ENCODE results near the gene SEMA4D.

SEMA4D gene

DNA sequence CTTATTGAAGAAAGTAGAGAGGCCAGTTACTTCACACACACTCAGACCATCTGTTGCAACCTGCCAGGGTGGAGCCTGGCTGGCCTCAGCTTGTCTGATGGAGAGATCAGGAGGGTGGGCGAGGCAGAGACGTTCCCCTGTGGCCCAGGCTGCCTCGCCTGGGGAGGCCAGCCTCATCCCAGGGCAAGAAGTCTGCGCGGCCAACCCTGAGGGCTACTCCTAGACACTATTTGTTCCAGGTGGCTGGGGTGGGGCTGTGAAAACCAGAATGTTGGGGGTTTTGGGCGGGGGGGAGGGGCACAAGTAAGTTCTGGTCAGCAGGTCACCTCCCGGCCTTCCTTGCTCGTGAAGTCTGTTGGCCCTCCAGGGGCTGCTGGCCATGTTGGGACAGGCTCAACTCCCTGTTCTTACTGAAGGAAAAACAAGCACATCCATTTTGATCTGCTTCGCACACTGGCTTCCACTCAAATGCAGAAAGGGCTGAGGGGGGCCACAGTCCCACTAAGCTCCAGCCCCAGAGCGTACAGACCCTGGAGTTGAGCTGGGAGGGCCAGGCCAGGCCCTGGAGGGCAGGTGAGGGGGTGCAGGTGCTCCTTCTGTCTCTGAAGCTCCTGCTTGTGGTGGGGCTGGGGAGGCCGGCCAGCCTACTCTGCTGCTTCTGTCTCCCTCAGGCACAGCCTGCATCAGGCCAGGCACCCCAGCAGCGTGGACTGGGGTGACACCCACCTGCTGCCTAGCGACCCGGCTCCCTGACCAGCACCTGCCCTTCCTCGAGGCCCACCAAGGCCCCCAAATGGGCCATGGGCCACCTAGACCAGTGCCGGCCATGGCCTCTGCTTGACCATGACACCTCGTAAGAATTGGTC lies 133.0 kb downstream of the SEMA4D start:
- no peak for DNase-seq

DNA sequence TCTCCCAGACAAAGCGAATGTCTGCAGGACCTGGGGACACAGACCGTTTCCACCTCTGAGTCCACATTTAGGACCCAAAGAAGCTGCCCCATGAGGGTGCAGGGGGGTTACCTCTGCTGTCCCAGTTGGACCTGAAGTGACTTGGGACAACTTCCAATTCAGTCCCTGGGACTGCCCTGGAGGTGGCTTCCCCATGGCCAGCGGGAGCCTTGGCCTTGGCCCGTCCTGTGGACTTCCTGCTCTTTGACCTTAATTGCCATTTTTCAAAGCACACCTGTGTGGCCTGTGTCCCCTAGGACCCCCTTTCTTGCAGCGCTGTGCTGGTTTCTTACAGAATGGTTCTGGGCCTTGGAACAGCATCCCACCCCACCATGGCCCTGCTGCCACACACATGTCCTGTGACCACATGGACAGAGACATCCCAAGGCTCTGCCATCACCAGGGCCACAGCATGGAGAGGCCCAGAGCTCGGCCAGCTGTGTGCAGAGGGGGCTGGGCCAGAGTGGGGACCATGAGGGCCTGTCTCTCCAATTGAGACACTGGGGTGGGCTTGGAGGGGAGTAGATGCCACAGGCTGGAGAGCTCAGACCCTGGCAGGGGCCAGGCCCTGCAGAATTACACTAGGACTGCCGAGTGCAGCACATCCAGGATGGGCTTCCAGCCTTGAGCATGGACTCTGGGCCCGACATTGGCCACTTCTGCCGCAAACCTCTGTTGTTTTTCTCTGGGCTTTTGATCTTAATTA lies 133.8 kb downstream of the SEMA4D start:
- DNase-seq: no peak

DNA sequence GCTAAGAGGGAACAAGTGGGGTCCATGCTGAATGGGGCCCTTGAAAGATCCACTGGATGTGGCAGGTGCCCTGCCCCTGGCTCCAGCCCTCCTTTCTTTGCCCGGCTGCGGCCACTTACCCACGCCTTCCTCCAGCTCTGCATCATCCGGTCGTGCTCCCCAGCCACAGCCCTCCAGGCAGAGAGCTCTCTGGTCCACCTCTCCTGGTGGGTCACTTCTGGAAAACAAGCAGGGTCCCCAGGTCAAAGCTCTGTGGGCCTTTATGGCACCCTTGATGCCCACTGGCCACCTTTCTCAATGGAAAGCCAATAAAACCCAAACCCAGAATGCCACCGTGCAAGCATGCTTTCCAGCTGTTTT lies 134.6 kb downstream of the SEMA4D start:
- DNase-seq: no peak

DNA sequence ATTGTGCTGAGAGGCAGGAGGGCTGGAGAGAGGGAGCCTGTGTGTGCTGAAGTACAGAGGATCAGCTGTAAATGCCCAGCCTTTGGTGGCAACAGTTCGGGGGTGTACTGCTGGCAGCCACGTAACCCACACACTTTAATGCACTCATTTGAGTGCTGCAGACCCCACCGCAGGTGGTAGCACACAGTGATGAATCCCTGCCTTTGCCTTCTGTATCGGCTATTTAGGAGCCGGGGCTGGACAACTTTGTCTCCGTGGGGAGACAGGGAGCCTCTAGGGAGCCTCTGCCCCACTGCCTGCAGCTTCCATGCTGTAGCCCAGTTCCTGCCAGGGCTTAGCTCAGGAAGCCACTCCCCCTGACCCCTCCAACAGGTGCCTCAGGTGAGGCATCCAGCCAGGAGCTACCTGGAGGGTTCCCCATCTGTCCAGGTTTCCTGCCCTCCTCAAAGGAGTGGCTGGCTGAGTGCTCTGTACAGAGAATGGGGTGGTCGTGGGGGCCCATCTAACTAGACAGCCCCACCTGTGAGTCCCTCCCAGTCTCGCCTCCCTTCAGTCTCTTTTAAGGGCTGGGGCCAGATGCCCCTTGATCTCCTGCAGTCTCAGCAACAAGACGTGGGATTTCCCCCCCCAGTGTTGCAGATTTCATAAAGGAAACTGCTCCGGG lies 135.1 kb downstream of the SEMA4D start:
- no peak for DNase-seq

DNA sequence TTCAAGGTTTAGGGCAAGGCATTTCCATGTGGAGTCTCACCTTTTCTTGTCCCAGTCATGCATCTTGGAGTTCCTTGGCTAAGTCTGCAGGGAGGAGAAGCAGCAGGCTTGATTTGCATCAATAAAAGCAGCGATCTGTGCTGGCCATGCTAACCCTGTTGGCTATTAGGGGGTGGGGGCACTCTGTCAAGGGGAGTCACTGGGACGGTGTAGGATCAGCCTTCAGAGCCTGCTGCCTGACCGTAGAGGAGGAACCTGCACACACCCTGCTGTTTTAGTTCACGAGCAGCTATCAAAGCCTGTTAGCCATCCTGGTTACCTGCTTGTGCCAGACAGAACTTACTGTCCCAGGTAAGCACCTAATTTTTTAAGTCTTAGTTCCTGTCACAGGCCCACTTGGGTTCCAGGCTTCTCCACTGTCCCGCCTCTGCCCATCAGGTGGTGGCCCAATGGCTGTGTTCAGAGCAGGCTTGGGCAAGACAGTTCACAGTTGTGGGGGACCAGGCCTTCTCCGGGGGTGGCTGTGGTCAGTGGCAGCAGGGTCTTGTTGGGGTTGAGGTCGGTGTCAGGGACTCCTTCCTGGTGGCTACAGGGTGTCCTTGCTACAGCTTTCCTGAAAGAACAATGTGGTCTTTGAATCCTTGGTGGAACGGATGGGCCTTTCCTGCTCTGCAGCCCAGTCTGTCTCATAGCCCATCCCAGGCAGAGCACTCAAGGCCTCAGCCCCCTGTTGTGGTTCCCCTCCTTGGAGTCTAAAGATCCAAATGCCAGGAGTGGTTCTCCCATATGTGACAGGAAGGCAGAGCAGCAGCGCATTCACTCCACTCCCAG lies 135.9 kb downstream of the SEMA4D start:
- no peak for DNase-seq

DNA sequence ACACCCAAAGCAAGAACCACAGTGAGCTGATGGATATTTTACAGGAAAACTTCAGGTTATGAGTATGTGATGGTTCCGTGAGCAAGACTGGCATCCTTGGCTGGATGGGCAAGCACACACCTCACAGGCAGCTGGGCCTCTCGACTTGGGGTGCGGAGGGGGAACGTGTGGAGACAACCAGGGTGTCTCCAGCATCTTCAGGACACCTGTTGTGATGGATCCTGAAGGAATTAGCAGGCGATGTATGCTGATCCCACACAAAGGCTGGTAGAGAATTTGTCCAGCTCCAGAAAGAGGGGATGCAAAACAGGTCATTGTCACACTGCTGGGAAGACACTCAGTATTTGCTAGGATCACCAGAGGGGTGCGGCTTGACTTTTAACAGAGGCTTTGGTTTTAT lies 136.9 kb downstream of the SEMA4D start:
- DNase-seq: no peak

DNA sequence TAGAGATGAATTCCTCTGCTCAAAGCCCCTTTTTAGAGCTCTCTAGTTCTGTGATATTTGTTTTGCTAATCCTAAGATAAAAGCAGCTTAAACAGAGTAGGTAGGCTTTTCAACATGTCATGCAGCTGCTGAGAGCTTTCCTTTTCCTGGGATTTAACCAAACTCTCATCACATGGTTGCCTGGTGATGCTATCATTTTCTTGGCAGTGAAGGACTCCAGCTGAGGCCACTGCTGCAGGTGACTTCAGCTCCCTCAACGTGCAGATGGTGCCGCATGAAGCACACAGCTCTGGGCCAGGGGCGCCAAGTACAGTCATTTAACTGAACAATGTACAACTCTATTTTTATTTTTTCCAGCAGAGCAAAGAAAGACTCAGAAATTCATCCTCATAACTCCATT lies 137.4 kb downstream of the SEMA4D start:
- DNase-seq: no peak

DNA sequence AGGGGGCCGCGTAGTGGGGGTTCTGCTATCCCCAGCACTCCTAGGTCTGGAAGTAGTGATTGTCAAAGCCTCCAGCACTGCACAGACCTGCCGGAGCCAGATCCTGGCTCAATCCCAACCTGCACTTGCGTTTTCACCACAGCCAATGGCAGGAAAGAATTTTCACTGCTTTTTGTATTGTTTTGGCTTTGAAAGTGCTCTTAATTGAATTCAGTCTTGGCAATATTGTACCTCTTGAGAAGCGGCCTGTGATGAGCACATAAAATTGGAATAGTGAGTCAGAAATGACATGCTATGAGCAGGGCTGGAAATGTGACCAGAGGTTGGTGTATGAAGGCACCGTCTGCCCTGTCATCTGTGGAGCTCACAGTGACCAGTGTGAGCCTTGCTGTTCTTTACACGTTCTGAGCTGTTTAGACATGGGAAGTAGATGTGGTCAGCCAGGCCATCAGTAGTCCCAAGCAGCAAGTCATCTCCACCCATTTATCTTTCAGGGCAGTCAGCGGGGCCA lies 138.1 kb downstream of the SEMA4D start:
- no peak for DNase-seq

DNA sequence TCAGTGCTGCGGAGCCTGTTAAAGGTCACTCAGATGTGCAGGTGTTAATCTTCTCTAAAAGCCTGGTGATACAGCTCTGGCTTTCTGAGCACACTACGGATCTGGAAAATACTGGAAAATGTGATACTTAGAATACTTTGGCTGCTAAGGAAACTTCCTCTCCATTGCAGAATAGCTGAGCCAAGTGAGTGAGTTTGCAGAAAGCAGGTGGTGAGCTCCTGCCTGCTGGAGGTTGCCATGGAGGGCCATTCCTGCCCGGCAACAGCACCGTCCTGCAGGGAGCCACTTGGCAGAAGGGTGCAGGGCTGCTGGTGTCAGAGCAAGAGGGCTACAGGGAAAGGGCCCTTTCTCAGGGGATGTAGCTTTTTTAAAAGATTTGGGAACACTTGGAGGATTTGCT lies 138.9 kb downstream of the SEMA4D start:
- DNase-seq: no peak

DNA sequence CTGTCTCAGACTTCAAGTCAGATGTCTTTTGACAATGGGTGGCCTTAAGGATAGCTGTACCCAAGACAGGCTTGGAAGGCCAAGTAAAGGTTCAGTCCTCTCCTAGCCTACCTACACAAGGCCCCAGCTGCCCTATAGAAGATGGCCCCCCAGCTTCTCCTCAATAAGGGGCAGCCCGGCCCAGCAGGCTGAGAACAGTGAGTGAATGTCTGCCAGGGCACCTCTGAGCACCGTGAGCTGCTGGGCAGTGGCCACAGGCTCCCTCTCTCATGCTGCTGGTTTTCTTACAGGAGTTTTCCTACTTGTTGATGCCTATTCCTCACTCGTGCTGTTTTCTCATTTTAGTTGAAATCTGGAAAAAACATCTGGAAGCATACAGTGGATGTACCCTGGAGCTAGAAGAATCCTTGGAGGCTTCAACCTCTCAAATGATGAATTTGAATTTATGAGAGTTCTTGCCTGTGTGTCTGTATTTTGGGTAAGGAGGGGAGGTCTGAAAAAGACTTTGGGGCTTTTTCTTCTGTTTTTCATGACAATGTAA lies 139.5 kb downstream of the SEMA4D start:
- no peak for DNase-seq

DNA sequence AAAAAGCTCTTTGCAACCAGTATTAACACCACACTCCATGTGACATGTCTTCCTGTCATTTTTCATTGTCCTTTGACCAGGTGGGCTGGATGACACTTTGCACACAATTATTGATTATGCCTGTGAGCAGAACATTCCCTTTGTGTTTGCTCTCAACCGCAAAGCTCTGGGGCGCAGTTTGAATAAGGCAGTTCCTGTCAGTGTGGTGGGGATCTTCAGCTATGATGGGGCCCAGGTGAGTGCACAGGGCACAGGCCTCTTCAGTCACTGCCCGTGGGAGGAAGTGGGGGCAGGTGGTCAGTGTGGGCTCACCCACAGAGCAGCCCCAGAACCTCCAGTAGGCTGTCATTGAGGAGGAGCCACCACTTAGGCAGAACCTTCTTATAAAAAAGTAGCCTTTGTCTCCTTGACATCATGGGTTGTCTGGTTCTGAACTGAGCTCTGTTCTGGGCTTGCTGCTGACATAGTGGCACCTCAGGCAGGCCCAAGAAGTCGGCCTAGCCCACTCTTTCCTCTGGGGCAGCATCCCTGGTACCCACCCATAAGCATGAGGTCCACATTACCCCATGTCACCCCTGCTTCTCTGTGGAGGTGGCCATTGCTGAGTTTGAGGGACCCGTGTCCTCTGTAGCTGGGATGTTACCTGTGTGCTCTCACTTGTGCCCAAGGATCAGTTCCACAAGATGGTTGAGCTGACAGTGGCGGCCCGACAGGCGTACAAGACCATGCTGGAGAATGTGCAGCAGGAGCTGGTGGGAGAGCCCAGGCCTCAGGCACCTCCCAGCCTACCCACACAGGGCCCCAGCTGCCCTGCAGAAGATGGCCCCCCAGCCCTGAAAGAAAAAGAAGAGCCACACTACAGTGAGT lies 140.3 kb downstream of the SEMA4D start:
- DNase-seq: no peak

DNA sequence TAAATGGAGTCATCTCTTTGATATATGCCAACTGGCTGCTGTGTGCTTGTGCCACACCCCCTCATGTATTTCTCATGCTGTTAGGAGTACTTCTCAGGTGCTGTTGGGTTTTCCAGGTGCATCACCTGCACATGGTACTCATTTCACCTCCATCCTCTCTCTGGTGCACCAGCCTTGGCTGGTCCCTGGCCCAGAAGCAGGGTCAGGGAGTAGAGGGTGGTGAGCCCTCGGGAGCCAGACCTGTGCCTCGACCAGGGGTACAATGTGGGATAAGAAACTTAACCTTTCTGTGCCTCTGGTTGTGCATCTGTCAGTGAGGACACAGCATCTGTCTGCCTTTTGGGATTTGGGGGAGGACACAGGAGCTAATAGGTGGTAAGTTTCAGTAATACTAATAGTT lies 141.1 kb downstream of the SEMA4D start:
- no peak for DNase-seq

DNA sequence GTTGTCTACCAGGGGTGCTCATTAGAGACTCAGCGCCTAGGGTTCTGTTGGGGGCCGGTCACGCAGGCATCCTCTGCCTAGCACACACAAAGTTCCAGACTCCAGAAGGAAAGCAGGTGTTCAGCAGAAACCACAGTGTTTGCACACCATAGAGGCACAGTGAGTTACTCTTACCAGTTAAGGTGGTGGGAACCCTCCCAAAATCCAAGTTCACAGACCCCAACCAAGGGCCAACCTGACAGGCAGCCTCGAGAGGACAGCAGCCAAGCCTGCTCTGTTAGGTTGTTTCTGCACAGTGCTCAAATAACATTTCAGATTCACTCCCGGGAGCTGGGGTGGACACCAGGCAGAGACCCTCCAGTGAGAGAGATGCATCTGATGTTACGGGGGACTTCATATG lies 143.4 kb downstream of the SEMA4D start:
- DNase-seq: no peak

DNA sequence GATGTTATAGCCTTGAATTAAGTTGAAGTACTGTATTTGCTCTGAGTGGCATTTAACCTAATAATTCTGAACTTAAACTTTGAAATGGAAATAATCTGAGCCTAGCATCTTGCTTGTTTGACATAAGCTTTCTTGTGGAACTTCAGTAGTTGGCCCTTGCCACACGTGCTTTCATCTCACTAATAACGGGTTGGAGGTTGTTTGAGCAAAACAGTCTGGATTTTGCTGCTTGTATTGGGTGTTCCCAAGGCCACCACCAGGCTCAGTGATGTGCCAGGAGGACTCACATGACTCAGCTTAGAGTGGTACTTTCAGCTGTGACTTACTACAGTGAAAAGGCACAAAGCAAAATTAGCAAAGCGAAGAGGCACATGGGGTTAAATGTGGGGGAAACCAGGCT lies 143.9 kb downstream of the SEMA4D start:
- DNase-seq: no peak

DNA sequence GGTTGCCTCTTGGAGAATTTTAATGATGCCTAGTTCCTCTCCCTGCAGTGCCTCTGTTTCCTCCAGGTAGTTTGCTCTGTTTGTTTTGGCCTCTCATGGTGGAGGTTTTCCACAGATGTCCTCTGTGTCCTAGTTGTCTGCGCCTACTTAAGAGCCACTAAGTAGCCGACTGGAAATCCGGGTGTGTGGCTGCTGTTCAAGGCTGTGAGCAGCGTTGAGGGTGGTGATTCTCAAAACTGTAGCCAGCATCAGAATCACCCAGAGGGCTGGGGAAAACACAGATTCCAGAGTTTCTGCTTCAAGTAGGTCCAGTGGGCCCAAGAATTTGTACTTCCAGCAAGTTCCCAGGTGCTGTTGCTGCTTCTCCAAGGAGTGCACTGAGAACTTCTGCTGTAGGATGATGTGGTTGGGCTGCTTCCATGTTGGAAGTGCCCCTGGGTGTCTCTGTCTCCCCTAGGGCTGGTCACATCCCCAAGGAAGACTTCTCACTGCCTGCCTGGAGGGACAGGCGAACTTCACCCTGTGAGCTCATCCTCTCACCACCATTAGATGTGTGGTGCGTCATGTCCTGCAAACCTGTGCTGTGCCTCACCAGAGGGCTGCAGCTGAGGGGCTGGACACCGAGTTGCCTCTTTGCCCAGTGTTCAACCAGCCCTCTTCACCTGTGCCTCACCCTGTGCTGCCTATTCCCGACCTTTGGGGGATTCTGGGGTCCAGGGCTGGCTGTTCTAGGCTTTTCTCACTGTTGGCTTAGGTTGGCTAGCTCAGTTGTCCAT lies 144.9 kb downstream of the SEMA4D start:
- no peak for DNase-seq

DNA sequence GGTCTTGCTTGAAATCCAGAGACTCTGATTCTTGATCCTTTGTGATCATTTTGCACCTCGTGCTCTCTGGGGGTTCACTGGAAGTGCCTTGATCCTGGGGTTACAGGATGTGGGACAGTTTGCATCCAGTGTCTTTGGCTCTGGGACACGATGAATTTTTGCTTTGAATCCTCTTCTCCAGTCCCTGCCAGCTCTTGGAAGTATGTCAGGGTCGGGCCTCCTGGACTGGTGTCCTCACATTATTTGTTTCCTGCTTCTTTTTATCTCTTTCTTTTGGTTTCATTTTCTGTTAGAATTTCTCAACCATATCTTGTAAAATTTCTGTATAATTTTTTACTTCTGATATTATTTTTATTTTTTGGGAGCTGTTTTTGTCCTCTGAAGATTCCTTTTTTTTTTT lies 145.5 kb downstream of the SEMA4D start:
- DNase-seq: no peak

DNA sequence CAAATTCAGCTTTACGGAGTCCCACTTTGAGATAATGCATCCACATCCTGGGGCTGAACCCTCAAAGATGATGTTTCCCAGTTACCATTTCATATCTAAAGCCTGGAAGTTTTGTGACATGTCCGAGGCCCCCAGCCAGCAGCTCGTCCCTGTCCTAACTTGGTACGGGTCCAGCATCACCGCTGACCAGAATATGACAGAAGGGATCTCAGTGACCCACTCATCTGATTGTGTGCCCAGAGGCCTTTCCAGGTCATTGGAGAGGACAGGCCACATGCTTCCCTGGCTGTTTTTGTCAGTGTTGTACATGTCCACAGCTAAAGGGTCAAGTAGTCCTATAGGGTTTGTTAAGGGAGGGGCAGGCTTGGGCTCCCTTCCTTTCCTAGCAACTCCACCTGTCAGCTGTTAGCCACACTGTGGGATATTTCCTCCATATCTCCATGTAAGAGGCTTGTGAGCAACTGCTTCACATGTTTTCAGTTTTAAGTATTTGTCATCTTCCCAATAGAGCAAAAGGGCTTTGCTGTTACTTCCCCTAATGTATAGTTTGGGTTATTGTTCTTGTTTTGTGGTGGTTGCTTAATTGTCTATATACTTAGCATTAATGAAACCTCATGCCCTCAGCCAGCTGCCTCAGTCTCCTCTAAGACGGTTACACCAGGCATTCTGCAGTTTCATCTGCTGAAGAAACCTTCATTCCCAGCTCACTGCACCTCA lies 146.2 kb downstream of the SEMA4D start:
- DNase-seq: no peak

DNA sequence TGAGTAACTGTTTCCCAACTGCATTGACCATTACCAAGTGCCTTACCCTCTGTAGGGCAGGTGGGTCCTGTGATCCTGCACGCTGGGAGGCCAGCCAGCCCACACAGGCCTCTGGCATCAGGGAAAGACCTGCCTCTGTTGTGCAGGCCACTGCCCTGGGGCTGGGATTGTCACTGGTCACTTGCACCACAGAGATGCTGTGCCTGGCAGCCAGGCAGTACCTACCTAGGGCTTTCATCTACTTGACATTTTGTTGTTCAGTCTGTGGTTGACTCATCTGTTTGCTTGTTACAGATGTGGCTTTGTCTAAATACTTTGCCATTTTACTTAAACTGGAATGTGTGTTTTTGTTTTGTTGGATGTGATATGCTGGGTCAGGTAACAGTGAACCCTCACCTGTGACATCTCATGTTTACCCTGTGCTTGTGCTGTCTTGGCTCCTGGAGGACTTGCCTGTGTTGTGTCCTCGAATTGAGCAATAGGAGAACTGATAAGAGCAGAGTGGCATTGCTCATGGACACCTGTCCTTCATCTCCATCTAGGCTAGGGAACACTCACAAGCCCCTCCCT lies 146.8 kb downstream of the SEMA4D start:
- DNase-seq: no peak

DNA sequence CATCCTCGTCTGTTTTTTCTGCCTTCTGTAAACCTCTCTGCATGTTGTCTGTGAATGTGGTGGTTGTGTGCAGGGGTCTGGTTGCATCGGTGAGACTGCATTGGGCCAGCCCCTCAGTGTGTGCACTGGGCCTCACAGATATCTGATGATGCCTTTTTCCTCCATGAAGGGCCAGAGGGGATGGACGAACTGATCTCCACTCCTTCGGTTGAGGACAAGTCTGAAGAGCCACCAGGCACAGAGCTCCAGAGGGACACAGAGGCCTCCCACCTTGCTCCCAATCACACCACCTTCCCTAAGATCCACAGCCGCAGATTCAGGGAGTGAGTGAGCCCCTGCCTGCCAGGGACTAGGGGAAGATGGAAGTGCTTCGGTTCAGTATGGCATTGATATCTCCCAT lies 148.3 kb downstream of the SEMA4D start:
- DNase-seq: no peak

DNA sequence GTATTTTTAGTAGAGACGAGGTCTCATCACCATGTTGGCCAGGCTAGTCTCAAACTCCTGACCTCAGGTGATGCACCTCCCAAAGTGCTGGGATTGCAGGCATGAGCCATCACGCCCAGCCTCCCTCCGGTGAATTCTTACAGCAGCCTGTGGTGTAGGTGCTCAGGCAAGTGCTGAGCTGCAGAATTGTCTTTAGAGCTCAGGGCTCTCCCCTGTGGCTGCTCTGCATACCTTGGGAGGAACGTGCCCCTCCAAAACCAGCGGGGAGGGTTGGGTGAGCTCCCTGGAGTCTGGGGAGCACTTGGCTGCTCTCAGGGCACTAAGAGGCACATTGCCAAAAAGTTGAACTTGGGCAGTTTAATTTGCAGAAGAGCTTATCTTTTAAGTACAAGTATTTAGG lies 150.3 kb downstream of the SEMA4D start:
- DNase-seq: no peak

Measured in NCI-H187 (cell line).